Mammary epithelial cell (primary cell): Measurements from ENCODE around the gene EBI3.

Experiments used
- EZH2 ChIP-seq: IDR thresholded peaks from 2 replicates; pipeline ENCODE4 v1.6.1; 2012; ENCODE audit warnings: low read length, inconsistent platforms, borderline replicate concordance
- TF ChIP-seq, protein P1 (sequence below), 2 donors: IDR thresholded peaks in 1 of 2; conservative IDR thresholded peaks in 1 of 2; 2 replicates each; pipeline ENCODE4 v1.5.1; 2011 to 2012; ENCODE audit warnings: inconsistent platforms in 2 of 2, low read length in 2 of 2, mild to moderate bottlenecking in 2 of 2, control low read depth in 1 of 2, low read depth in 1 of 2; ENCODE audit not compliant: insufficient read depth in 1 of 2; ENCODE audit errors: extremely low read depth in 1 of 2

DNA sequence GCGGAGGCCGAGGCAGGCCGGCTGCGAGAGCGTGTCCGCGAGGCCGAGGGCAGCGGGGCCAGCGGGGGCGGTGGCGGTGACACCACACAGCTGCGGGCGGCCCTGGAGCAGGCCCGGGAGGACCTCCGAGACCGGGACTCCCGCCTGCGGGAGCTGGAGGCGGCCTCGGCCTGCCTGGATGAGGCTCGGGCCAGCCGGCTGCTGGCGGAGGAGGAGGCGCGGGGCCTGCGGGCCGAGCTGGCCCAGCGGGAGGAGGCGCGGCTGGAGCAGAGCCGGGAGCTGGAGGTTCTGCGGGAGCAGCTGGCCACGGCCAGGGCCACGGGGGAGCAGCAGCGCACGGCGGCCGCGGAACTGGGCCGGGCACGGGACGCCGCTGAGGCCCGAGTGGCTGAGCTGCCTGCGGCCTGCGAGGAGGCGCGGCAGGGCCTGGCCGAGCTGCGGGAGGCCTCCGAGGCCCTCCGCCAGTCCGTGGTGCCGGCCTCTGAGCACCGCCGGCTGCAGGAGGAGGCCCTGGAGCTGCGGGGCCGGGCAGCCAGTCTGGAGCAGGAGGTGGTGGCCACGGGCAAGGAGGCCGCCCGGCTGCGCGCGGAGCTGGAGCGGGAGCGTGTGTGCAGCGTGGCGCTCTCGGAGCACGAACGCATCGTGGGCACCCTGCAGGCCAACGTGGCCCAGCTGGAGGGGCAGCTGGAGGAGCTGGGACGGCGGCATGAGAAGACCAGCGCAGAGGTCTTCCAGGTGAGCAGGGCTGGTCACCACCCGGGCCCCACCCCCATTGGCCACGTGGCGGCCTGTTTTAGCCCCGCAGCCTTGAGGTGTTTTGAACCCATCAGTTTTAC lies 11.7 kb upstream of the EBI3 start:
- TF ChIP-seq, protein P1, sequence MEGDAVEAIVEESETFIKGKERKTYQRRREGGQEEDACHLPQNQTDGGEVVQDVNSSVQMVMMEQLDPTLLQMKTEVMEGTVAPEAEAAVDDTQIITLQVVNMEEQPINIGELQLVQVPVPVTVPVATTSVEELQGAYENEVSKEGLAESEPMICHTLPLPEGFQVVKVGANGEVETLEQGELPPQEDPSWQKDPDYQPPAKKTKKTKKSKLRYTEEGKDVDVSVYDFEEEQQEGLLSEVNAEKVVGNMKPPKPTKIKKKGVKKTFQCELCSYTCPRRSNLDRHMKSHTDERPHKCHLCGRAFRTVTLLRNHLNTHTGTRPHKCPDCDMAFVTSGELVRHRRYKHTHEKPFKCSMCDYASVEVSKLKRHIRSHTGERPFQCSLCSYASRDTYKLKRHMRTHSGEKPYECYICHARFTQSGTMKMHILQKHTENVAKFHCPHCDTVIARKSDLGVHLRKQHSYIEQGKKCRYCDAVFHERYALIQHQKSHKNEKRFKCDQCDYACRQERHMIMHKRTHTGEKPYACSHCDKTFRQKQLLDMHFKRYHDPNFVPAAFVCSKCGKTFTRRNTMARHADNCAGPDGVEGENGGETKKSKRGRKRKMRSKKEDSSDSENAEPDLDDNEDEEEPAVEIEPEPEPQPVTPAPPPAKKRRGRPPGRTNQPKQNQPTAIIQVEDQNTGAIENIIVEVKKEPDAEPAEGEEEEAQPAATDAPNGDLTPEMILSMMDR (conservative IDR thresholded peaks at IDR 0.05 in 1 of 2, IDR thresholded peaks at IDR 0.05 in 1 of 2; ENCODE audit: extremely low read depth in 1 of 2, insufficient read depth in 1 of 2, low read depth in 1 of 2, low read length in 2 of 2): no peak
- no peak for TF ChIP-seq EZH2
